Measurements from ENCODE around the gene NLRP1.

DNA sequence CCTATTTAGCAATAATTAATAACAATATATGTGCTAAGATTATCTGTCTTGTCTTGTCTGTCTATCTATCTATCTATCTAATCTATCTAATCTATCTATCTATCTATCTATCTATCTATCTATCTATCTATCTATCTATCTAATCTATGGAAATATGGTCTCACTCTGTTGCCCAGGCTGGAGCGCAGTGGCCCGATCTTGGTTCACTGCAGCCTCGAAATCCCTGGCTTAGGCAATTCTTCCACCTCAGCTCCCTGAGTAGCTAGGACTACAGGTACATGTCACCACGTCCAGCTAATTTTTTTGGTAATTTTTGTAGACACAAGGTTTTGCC, 53.3 kb downstream of the NLRP1 start:
- no peak for TF ChIP-seq POLR2A (IDR thresholded peaks at IDR 0.05)
- TF ChIP-seq, protein P1, sequence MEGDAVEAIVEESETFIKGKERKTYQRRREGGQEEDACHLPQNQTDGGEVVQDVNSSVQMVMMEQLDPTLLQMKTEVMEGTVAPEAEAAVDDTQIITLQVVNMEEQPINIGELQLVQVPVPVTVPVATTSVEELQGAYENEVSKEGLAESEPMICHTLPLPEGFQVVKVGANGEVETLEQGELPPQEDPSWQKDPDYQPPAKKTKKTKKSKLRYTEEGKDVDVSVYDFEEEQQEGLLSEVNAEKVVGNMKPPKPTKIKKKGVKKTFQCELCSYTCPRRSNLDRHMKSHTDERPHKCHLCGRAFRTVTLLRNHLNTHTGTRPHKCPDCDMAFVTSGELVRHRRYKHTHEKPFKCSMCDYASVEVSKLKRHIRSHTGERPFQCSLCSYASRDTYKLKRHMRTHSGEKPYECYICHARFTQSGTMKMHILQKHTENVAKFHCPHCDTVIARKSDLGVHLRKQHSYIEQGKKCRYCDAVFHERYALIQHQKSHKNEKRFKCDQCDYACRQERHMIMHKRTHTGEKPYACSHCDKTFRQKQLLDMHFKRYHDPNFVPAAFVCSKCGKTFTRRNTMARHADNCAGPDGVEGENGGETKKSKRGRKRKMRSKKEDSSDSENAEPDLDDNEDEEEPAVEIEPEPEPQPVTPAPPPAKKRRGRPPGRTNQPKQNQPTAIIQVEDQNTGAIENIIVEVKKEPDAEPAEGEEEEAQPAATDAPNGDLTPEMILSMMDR (IDR thresholded peaks at IDR 0.05 in 4 of 5, conservative IDR thresholded peaks at IDR 0.05 in 1 of 5), result no peak
